ENCODE results near the gene ZSCAN1. TPM values are rescaled to one million over a fixed set of nuclear protein-coding genes. Genes with fewer than 3 reads are reported as not detected.
A peak's percentile ranks its signal among the peaks of the same experiment; 100 is the strongest.

Gene ZSCAN1
- total RNA-seq, 3 donors from 2014 or later (not counting 1 experiment from before 2014, with no cell fraction given) = not detected

GRCh38 chr19:58086825-58087710, 53.2 kb downstream of the ZSCAN1 start:
- no peaks in the 10 kb centered on the region for H3K4me1 Mint-ChIP-seq
- intact Hi-C loops (cut with micrococcal nuclease) = no loop called here
- no peaks in the 10 kb centered on the region for H3K36me3 ChIP-seq (ENCODE audit: control insufficient read depth, insufficient read depth, low read length)
- H3K4me3 Mint-ChIP-seq = no peak overlapping the region
- no peak for TF ChIP-seq CTCF (IDR thresholded peaks at IDR 0.05)
- no peaks in the 10 kb centered on the region for H3K4me1 ChIP-seq (ENCODE audit: control insufficient read depth, insufficient read depth, low read length)
- H3K27ac Mint-ChIP-seq = no peak overlapping the region
- WGBS (ENCODE audit: insufficient coverage) = 97% methylated on average over 23 of the region's 23 CpGs
- peaks cover 2 to 4% of the 10 kb centered on the region in 2 donors for H3K9me3 Mint-ChIP-seq
- H3K36me3 Mint-ChIP-seq = peaks cover 6% of the 10 kb centered on the region
- H3K9me3 ChIP-seq (ENCODE audit: control insufficient read depth, insufficient read depth, low read length) = peaks cover 57% of the 10 kb centered on the region
- peak in 1 of 3 donors; percentile 14 for ATAC-seq
- H3K4me3 ChIP-seq (ENCODE audit: low read length) = no peak overlapping the region
- no peak for DNase-seq
- H3K27me3 ChIP-seq (ENCODE audit: control insufficient read depth, insufficient read depth, low read length) = no peaks in the 10 kb centered on the region
- H3K27ac ChIP-seq (ENCODE audit: low read length) = no peak overlapping the region
- no peaks in the 10 kb centered on the region for H3K27me3 Mint-ChIP-seq (ENCODE audit: low read depth in 2 of 2)

GRCh38 chr19:58088521-58089052, 54.8 kb downstream of the ZSCAN1 start:
- peaks cover 0 to 4% of the 10 kb centered on the region in 2 donors for H3K4me1 Mint-ChIP-seq
- peaks cover 57% of the 10 kb centered on the region for H3K9me3 ChIP-seq (ENCODE audit: control insufficient read depth, insufficient read depth, low read length)
- no peak overlapping the region for H3K4me3 ChIP-seq (ENCODE audit: low read length)
- no peaks in the 10 kb centered on the region for H3K4me1 ChIP-seq (ENCODE audit: control insufficient read depth, insufficient read depth, low read length)
- no peak for ATAC-seq
- H3K27ac ChIP-seq (ENCODE audit: low read length) = no peak overlapping the region
- no peaks in the 10 kb centered on the region for H3K27me3 Mint-ChIP-seq (ENCODE audit: low read depth in 2 of 2)
- H3K36me3 ChIP-seq (ENCODE audit: control insufficient read depth, insufficient read depth, low read length) = no peaks in the 10 kb centered on the region
- no peak overlapping the region for H3K27ac Mint-ChIP-seq
- peaks cover 5 to 6% of the 10 kb centered on the region in 2 donors for H3K9me3 Mint-ChIP-seq
- no peak for TF ChIP-seq CTCF (IDR thresholded peaks at IDR 0.05)
- no peaks in the 10 kb centered on the region for H3K27me3 ChIP-seq (ENCODE audit: control insufficient read depth, insufficient read depth, low read length)
- no peak overlapping the region for H3K4me3 Mint-ChIP-seq
- intact Hi-C loops (cut with micrococcal nuclease) = no loop called here
- no peak for DNase-seq
- 96% methylated on average over 9 of the region's 13 CpGs for WGBS (ENCODE audit: insufficient coverage)
- peaks cover 6% of the 10 kb centered on the region for H3K36me3 Mint-ChIP-seq

GRCh38 chr19:58089846-58090245, 56.0 kb downstream of the ZSCAN1 start:
- Histone ChIP-seq H3K27ac (ENCODE audit: low read length) (no peak overlapping the region), H3K9me3 (ENCODE audit: control insufficient read depth, insufficient read depth, low read length) (peaks cover 55% of the 10 kb centered on the region), H3K4me1 (ENCODE audit: control insufficient read depth, insufficient read depth, low read length) (no peaks in the 10 kb centered on the region), H3K4me3 (ENCODE audit: low read length) (no peak overlapping the region), H3K27me3 (ENCODE audit: control insufficient read depth, insufficient read depth, low read length) (no peaks in the 10 kb centered on the region), H3K36me3 (ENCODE audit: control insufficient read depth, insufficient read depth, low read length) (no peaks in the 10 kb centered on the region)
- TF ChIP-seq CTCF (IDR thresholded peaks at IDR 0.05) = no peak
- H3K27me3 Mint-ChIP-seq (ENCODE audit: low read depth in 2 of 2) = no peaks in the 10 kb centered on the region
- DNase-seq (no peak), ATAC-seq (no peak)
- no peak overlapping the region for H3K4me3 Mint-ChIP-seq
- H3K36me3 Mint-ChIP-seq = no peaks in the 10 kb centered on the region
- peaks cover 0 to 5% of the 10 kb centered on the region in 2 donors for H3K4me1 Mint-ChIP-seq
- intact Hi-C loops (cut with micrococcal nuclease) = no loop called here
- H3K27ac Mint-ChIP-seq = no peak overlapping the region
- H3K9me3 Mint-ChIP-seq = peaks cover 3 to 4% of the 10 kb centered on the region in 2 donors
- 95% methylated on average over 16 of the region's 16 CpGs for WGBS (ENCODE audit: insufficient coverage)

Data from natural killer cell (primary cell).